BJ (cell line): ENCODE data around the gene G6PC3. TPM values are rescaled to one million over a fixed set of nuclear protein-coding genes. Genes with fewer than 3 reads are reported as not detected.

Source experiments
- CTCF ChIA-PET: fragments of 350-600 bp; formaldehyde crosslinking; extraction: SDS; loops from one replicate; lab custom pipeline; 2021; ENCODE audit warnings: antibody characterized with exemption, inconsistent platforms; lab: Yijun Ruan, JAX
- POLR2A ChIA-PET: fragments of 300-600 bp; sonication (Branson Sonifier 250); formaldehyde crosslinking; extraction: SDS; loops from one replicate; lab custom pipeline; 2021; ENCODE audit warnings: antibody characterized with exemption; lab: Charles Lee
- DNase-seq: peaks from one replicate; pipeline ENCODE4 v3.0.0-alpha.2; 2011; ENCODE audit warnings: low read depth
- H3K27me3 ChIP-seq: 2 replicates; pipeline ENCODE4 v1.6.0; 2011; ENCODE audit warnings: low read length; ENCODE audit not compliant: control insufficient read depth, insufficient read depth
- H3K36me3 ChIP-seq: 2 replicates; pipeline ENCODE4 v1.5.1; 2011; ENCODE audit warnings: low read length; ENCODE audit not compliant: control insufficient read depth, insufficient read depth
- H3K4me3 ChIP-seq: 2 replicates; pipeline ENCODE4 v1.5.1; 2011; ENCODE audit warnings: low read depth, mild to moderate bottlenecking, control low read depth, low read length
- polyA plus RNA-seq: library from polyadenylated mRNA; depleted of rRNA; stranded (reverse); fragments of >200 nt; gene quantifications from 2 replicates; pipeline ENCODE4 v1.2.3, GENCODE V29; 2011
- TF ChIP-seq, protein P1 (sequence below): IDR thresholded peaks from 2 replicates; pipeline ENCODE4 v1.5.1; 2011; ENCODE audit warnings: low read depth, mild to moderate bottlenecking, control low read depth, inconsistent platforms, low read length, moderate library complexity; ENCODE audit not compliant: insufficient read depth

The G6PC3 gene
- polyA plus RNA-seq, 1 experiment: 151 TPM

GRCh38 chr17:44065668-44066203 is 4.8 kb upstream of the G6PC3 start:
- TF ChIP-seq, protein P1, sequence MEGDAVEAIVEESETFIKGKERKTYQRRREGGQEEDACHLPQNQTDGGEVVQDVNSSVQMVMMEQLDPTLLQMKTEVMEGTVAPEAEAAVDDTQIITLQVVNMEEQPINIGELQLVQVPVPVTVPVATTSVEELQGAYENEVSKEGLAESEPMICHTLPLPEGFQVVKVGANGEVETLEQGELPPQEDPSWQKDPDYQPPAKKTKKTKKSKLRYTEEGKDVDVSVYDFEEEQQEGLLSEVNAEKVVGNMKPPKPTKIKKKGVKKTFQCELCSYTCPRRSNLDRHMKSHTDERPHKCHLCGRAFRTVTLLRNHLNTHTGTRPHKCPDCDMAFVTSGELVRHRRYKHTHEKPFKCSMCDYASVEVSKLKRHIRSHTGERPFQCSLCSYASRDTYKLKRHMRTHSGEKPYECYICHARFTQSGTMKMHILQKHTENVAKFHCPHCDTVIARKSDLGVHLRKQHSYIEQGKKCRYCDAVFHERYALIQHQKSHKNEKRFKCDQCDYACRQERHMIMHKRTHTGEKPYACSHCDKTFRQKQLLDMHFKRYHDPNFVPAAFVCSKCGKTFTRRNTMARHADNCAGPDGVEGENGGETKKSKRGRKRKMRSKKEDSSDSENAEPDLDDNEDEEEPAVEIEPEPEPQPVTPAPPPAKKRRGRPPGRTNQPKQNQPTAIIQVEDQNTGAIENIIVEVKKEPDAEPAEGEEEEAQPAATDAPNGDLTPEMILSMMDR: no peak
- POLR2A ChIA-PET: interaction anchor here (0.6 to 0.9 kb wide), 2 partner anchors 40 to 122 kb away, joined by 3 read pairs; no protein-coding TSS in a partner anchor
- no peak for DNase-seq
- H3K36me3 ChIP-seq: peaks cover 7% of the 10 kb centered on the region; the same call in 1 of the 2 replicates
- CTCF ChIA-PET: interaction anchor here (0.8 to 1.5 kb wide), 4 partner anchors 9 to 59 kb away, joined by 3 to 4 read pairs (median 4); partner anchors contain the start of gene HDAC5
- H3K27me3 ChIP-seq: no peaks in the 10 kb centered on the region
- H3K4me3 ChIP-seq: peak overlapping the region; percentile 93

- ChIA-PET POLR2A (interaction anchor here (0.6 to 0.9 kb wide), 3 partner anchors 39 to 123 kb away, joined by 3 read pairs; partner anchors contain the start of gene HDAC5), CTCF (interaction anchor here (0.8 to 1.5 kb wide), 6 partner anchors 10 to 59 kb away, joined by 3 to 4 read pairs (median 4); partner anchors contain the start of gene HDAC5)
- H3K36me3 ChIP-seq: peaks cover 7% of the 10 kb centered on the region; the same call in 1 of the 2 replicates
Measured at GRCh38 chr17:44066204-44066930, 4.2 kb upstream of the G6PC3 start, which contains the start of gene LSM12. Gene LSM12, minus strand, starts transcription at chr17:44066671. Its CDS starts 84 bp downstream, at chr17:44066587.

DNA sequence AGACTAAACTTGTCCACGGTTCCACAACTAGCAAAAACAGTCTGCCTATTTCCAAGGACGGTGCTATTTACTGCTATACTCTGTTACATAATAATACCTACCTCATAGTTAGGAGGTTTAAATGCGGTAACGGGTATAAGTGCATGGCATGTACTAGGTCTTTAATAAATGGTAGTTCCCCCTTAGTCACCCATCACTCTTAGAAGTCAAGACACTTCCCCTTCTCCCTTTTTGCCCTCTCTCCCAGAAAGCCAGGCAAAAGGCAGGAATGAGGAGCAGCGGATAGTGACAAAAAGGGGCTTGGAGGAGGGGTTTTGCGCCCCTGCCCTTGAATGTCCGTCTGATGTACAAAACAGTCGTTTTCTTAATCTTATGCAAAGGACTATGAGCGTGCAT is 3.0 kb upstream of the G6PC3 start:
- Histone ChIP-seq H3K27me3 (no peaks in the 10 kb centered on the region), H3K4me3 (no peak overlapping the region), H3K36me3 (peaks cover 7% of the 10 kb centered on the region; the same call in 1 of the 2 replicates)
- CTCF ChIA-PET: interaction anchor here (0.8 kb wide), 1 partner anchor 48 kb away, joined by 3 read pairs; no protein-coding TSS in a partner anchor
- TF ChIP-seq, protein P1: no peak
- no peak for DNase-seq
- POLR2A ChIA-PET: no interaction called here

More at GRCh38 chr17:44066204-44066930, 4.2 kb upstream of the G6PC3 start, which contains the start of gene LSM12:
- Histone ChIP-seq H3K4me3 (peak within 1 kb of the TSS; percentile 93), H3K27me3 (no peaks in the 10 kb centered on the region)
- TF ChIP-seq, protein P1: no peak
- peak; percentile 43 for DNase-seq

DNA sequence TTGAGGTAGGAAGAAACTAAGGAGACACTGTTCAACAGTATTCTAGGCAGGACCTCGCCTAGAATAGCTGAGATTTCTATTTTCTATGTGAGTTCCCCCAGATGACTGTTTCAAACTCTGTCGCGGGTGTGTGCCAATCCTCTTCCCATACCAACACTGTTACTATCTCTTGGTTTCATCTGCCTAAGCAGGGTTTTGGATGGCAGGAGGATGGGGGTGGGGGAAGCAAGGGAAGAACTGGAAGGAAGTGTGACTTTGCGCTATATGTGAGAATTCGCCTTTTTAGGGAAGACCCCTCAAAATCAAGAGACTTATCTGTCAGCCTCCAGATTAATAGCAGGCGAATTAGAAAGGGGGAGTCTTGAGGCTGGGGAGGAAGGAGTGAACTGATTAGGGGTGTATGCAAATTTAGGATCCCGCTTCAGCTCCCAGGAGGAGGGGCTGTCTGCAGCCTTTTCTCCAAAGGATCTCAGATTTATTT is 521 bp upstream of the G6PC3 start:
- POLR2A ChIA-PET: interaction anchor here (0.7 kb wide), 1 partner anchor 41 kb away, joined by 12 read pairs; no protein-coding TSS in a partner anchor

More for the DNA sequence above, 521 bp upstream of the G6PC3 start:
- H3K36me3 ChIP-seq: peaks cover 9% of the 10 kb centered on the region
- no peaks in the 10 kb centered on the region for H3K27me3 ChIP-seq
- CTCF ChIA-PET: no interaction called here
- DNase-seq: no peak
- H3K4me3 ChIP-seq: peak overlapping the region; percentile 54
- TF ChIP-seq, protein P1: no peak
